Measurements from ENCODE around the gene PSAT1.

GRCh38 chr9:78348848-78349247 is 51.9 kb downstream of the PSAT1 start:
- TF ChIP-seq CTCF (IDR thresholded peaks at IDR 0.05), result no peak
- TF ChIP-seq POLR2A (IDR thresholded peaks at IDR 0.05), result no peak

Data from tibial nerve (tissue), 3 donors.